IMR-90 (cell line): Measurements from ENCODE around the gene GPC5. TPM values are rescaled to one million over a fixed set of nuclear protein-coding genes. Genes with fewer than 3 reads are reported as not detected.

Experiments used
- ATAC-seq: fragments of 200-7000 bp; cut with Tn5 transposase; 2 replicates; pipeline ENCODE4 v1.9.1; 2020; ENCODE audit warnings: low read depth, mild to moderate bottlenecking, moderate library complexity
- BruUV-seq: library from RNA; stranded (reverse); fragments of 400-500 nt; replicated peaks from 2 replicates; lab custom pipeline; 2021; lab: Mats Ljungman, UMichigan
- CTCF ChIA-PET: fragments of 300-600 bp; formaldehyde crosslinking; extraction: SDS; loops from one replicate; lab custom pipeline; 2021; ENCODE audit warnings: antibody characterized with exemption; lab: Yijun Ruan, JAX
- POLR2A ChIA-PET: fragments of 300-600 bp; sonication (Branson Sonifier 250); formaldehyde crosslinking; loops from one replicate; lab custom pipeline; 2022; ENCODE audit warnings: antibody characterized with exemption; ENCODE audit not compliant: unreplicated experiment; lab: Charles Lee
- DNase-seq: peaks from one replicate; pipeline ENCODE4 v3.0.0; 2013
- H2AFZ ChIP-seq: replicated peaks from 2 replicates; pipeline ENCODE3; 2013; ENCODE audit warnings: low read length, mild to moderate bottlenecking; ENCODE audit not compliant: poor library complexity
- H2AK5ac ChIP-seq: 2 replicates; pipeline ENCODE4 v1.6.1; 2013; ENCODE audit warnings: low read depth, low read length, inconsistent platforms
- H2AK9ac ChIP-seq: replicated peaks from 2 replicates; pipeline ENCODE3; 2013; ENCODE audit warnings: mild to moderate bottlenecking, low read depth, low read length, moderate library complexity; ENCODE audit not compliant: poor library complexity
- H2BK120ac ChIP-seq: 2 replicates; pipeline ENCODE4 v1.6.1; 2013; ENCODE audit warnings: low read depth, low read length, inconsistent platforms
- H2BK15ac ChIP-seq: 3 replicates; pipeline ENCODE4 v1.6.1; 2013; ENCODE audit warnings: low read depth, low read length, inconsistent platforms
- H2BK20ac ChIP-seq: 2 replicates; pipeline ENCODE4 v1.6.1; 2013; ENCODE audit warnings: low read depth, mild to moderate bottlenecking, inconsistent platforms, low read length, moderate library complexity
- H2BK5ac ChIP-seq: 2 replicates; pipeline ENCODE4 v1.6.1; 2013; ENCODE audit warnings: mild to moderate bottlenecking, low read depth, low read length, inconsistent platforms; ENCODE audit not compliant: poor library complexity, severe bottlenecking
- H3K14ac ChIP-seq: replicated peaks from 2 replicates; pipeline ENCODE4 v1.6.1; 2013; ENCODE audit warnings: low read depth, low read length, inconsistent platforms
- H3K18ac ChIP-seq: 2 replicates; pipeline ENCODE4 v1.6.1; 2013; ENCODE audit warnings: low read depth, low read length, control low read depth
- H3K23ac ChIP-seq: 2 replicates; pipeline ENCODE4 v1.6.1; 2013; ENCODE audit warnings: low read depth, low read length, inconsistent platforms
- H3K27ac ChIP-seq: 2 replicates; pipeline ENCODE4 v1.5.1; 2013; ENCODE audit warnings: mild to moderate bottlenecking, control low read depth, low read length; ENCODE audit not compliant: insufficient read depth
- H3K27me3 ChIP-seq: 2 replicates; pipeline ENCODE4 v1.6.1; 2013; ENCODE audit warnings: low read length; ENCODE audit not compliant: control insufficient read depth, insufficient read depth
- H3K36me3 ChIP-seq: 2 replicates; pipeline ENCODE4 v1.6.1; 2013; ENCODE audit warnings: low read length, mixed read lengths; ENCODE audit not compliant: control insufficient read depth, insufficient read depth
- H3K4ac ChIP-seq: 2 replicates; pipeline ENCODE4 v1.6.1; 2013; ENCODE audit warnings: low read depth, low read length, inconsistent platforms
- H3K4me1 ChIP-seq: 2 replicates; pipeline ENCODE4 v1.6.1; 2013; ENCODE audit warnings: low read length, mixed read lengths; ENCODE audit not compliant: control insufficient read depth, insufficient read depth
- H3K4me2 ChIP-seq: 2 replicates; pipeline ENCODE4 v1.6.1; 2013; ENCODE audit warnings: low read depth, mild to moderate bottlenecking, control low read depth, low read length, moderate library complexity
- H3K4me3 ChIP-seq: 2 replicates; pipeline ENCODE4 v1.5.1; 2013; ENCODE audit warnings: low read depth, mild to moderate bottlenecking, control low read depth, low read length, moderate library complexity; ENCODE audit not compliant: insufficient read depth
- H3K56ac ChIP-seq: 2 replicates; pipeline ENCODE4 v1.6.1; 2013; ENCODE audit warnings: low read length, inconsistent platforms; ENCODE audit not compliant: insufficient read depth; ENCODE audit errors: extremely low read depth
- H3K79me1 ChIP-seq, 2 experiments: 2 replicates each; pipeline ENCODE4 v1.6.1; 2013; ENCODE audit warnings: low read length in 2 of 2, inconsistent platforms in 1 of 2, low read depth in 1 of 2
- H3K9ac ChIP-seq: 2 replicates; pipeline ENCODE4 v1.6.1; 2013; ENCODE audit warnings: low read depth, low read length, control low read depth
- H3K9me1 ChIP-seq: 2 replicates; pipeline ENCODE4 v1.6.1; 2013; ENCODE audit warnings: low read length, inconsistent platforms; ENCODE audit not compliant: insufficient read depth
- H3K9me3 ChIP-seq: 2 replicates; pipeline ENCODE4 v1.6.1; 2013; ENCODE audit warnings: low read length; ENCODE audit not compliant: control insufficient read depth, insufficient read depth
- H4K20me1 ChIP-seq: 2 replicates; pipeline ENCODE4 v1.6.1; 2013; ENCODE audit warnings: low read length, inconsistent platforms; ENCODE audit not compliant: insufficient read depth
- H4K5ac ChIP-seq: 2 replicates; pipeline ENCODE4 v1.6.1; 2013; ENCODE audit warnings: mild to moderate bottlenecking, low read depth, low read length, control low read depth
- H4K8ac ChIP-seq, 2 experiments: 2 replicates each; pipeline ENCODE4 v1.6.1; 2013; ENCODE audit warnings: low read depth in 2 of 2, low read length in 2 of 2, control low read depth in 1 of 2, inconsistent platforms in 1 of 2
- H4K91ac ChIP-seq: 2 replicates; pipeline ENCODE4 v1.6.1; 2013; ENCODE audit warnings: low read depth, low read length, inconsistent platforms; ENCODE audit not compliant: insufficient read depth
- BHLHE40 ChIP-seq: fragments of 150-350 bp; IDR thresholded peaks from 2 replicates; pipeline ENCODE4 v1.6.1; 2016; ENCODE audit warnings: mild to moderate bottlenecking, low read depth, low read length
- CTCF ChIP-seq: conservative IDR thresholded peaks from 2 replicates; pipeline ENCODE4 v1.5.1; 2012; ENCODE audit warnings: mild to moderate bottlenecking, low read depth, low read length, improper control_type of control experiment
- FOS ChIP-seq: fragments of 150-350 bp; IDR thresholded peaks from 2 replicates; pipeline ENCODE4 v1.6.1; 2016; ENCODE audit warnings: low read depth, low read length
- POLR2A ChIP-seq: IDR thresholded peaks from 2 replicates; pipeline ENCODE4 v1.6.1; 2012; ENCODE audit warnings: mild to moderate bottlenecking, low read depth, low read length
- RCOR1 ChIP-seq: IDR thresholded peaks from 2 replicates; pipeline ENCODE4 v1.6.1; 2012; ENCODE audit warnings: mild to moderate bottlenecking, low read length, improper control_type of control experiment; ENCODE audit not compliant: insufficient replicate concordance
- RFX5 ChIP-seq: IDR thresholded peaks from 2 replicates; pipeline ENCODE4 v1.8.0; 2012; ENCODE audit warnings: low read depth, mild to moderate bottlenecking, low read length, moderate library complexity
- WGBS, 2 experiments: methylation state at CpG; one replicate each; pipeline versions ENCODE4 v1.1.5 to v1.1.7; 2013; ENCODE audit warnings: missing lambda C conversion rate in 2 of 2; ENCODE audit not compliant: insufficient read length in 1 of 2; ENCODE audit errors: extremely low coverage in 2 of 2; 5-methylcytosine and 5-hydroxymethylcytosine counted together
- dilution Hi-C: fragments of 300-500 bp; cut with HindIII; formaldehyde crosslinking; loops from one replicate; pipeline ENCODE4 v1.14.3; 2018; ENCODE audit warnings: low sequenced_read_pairs; ENCODE audit not compliant: unreplicated experiment
- in situ Hi-C: fragments of 300-500 bp; cut with MboI; formaldehyde crosslinking; loops from 3 replicates; pipeline ENCODE4 v1.14.3; 2019; ENCODE audit warnings: low sequenced_read_pairs, inconsistent platforms, mixed read lengths
- intact Hi-C: fragments of 100-400 bp; cut with micrococcal nuclease; formaldehyde crosslinking; loops from 2 replicates; pipeline ENCODE4 v1.10.0; 2022
- polyA plus RNA-seq, 3 experiments: library from polyadenylated mRNA; depleted of rRNA; stranded (reverse); fragments of >200 nt; gene quantifications; 2 replicates each; pipeline ENCODE4 v1.2.3, GENCODE V29; 2012; ENCODE audit warnings: low replicate concordance in 1 of 3
- total RNA-seq: library from RNA; depleted of rRNA; stranded (reverse); fragments of >200 nt; gene quantifications from 2 replicates; pipeline ENCODE4 v1.2.3, GENCODE V29; 2012
- TF ChIP-seq, protein P1 (sequence below): fragments of 150-350 bp; IDR thresholded peaks from 2 replicates; pipeline ENCODE4 v1.6.1; 2017; ENCODE audit warnings: mild to moderate bottlenecking, antibody characterized with exemption, low read length, low read depth

Gene GPC5
- total and polyA plus RNA-seq, 2 of the 4 experiments (the other 2 are of a cell fraction), result 0.94 to 1.8 TPM

- Histone ChIP-seq H4K5ac (no peak overlapping the region), H3K14ac (no peak overlapping the region), H3K9me3 (no peaks in the 10 kb centered on the region), H3K9me1 (no peaks in the 10 kb centered on the region), H3K4me1 (no peaks in the 10 kb centered on the region), H3K36me3 (no peaks in the 10 kb centered on the region), H4K91ac (no peak overlapping the region), H3K4ac (no peak overlapping the region), H2BK120ac (no peak overlapping the region), H3K79me1 (no peaks in the 10 kb centered on the region), H2AK9ac (no peak overlapping the region), H2AFZ (no peak overlapping the region), H2AK5ac (no peak overlapping the region), H3K4me3 (no peak overlapping the region), H4K20me1 (no peaks in the 10 kb centered on the region), H3K27me3 (no peaks in the 10 kb centered on the region; the same call in 1 of the 2 replicates), H3K23ac (no peak overlapping the region), H2BK15ac (no peak overlapping the region), H3K4me2 (no peak overlapping the region), H4K8ac (no peak overlapping the region), H3K9ac (no peak overlapping the region), H3K27ac (no peak overlapping the region), H3K18ac (no peak overlapping the region), H3K56ac (no peak overlapping the region), H2BK20ac (no peak overlapping the region), H2BK5ac (no peak overlapping the region)
- ChIA-PET POLR2A (no interaction called here), CTCF (no interaction called here)
- in situ Hi-C loops, result no loop called here
- dilution Hi-C loops, result no loop called here
- TF ChIP-seq RFX5, result no peak
- TF ChIP-seq RCOR1, result no peak
- TF ChIP-seq, protein P1, sequence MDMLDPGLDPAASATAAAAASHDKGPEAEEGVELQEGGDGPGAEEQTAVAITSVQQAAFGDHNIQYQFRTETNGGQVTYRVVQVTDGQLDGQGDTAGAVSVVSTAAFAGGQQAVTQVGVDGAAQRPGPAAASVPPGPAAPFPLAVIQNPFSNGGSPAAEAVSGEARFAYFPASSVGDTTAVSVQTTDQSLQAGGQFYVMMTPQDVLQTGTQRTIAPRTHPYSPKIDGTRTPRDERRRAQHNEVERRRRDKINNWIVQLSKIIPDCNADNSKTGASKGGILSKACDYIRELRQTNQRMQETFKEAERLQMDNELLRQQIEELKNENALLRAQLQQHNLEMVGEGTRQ, result no peak
- TF ChIP-seq BHLHE40, result no peak
- no peak for TF ChIP-seq CTCF
- TF ChIP-seq FOS, result no peak
- TF ChIP-seq POLR2A, result no peak
- no peak for ATAC-seq
- DNase-seq, result no peak
- WGBS, 2 experiments, result 100% methylated on average over 1 of the region's 1 CpG; no CpG with 5 or more reads in 1 of the 2 experiments
- intact Hi-C loops, result no loop called here
- no TSS peak for BruUV-seq
Measured at GRCh38 chr13:92735909-92736308, 1337.5 kb downstream of the GPC5 start.
